K562 (cell line): Measurements from ENCODE around the gene TMEM243. TPM values are rescaled to one million over a fixed set of nuclear protein-coding genes. Genes with fewer than 3 reads are reported as not detected.

Source experiments
- BHLHE40 ChIP-seq: IDR thresholded peaks from 2 replicates; pipeline ENCODE4 v1.6.1; 2011; ENCODE audit warnings: low read length, improper control_type of control experiment
- CXXC5 ChIP-seq: fragments of 250-450 bp; sonication (Bioruptor Pico); IDR thresholded peaks from 2 replicates; pipeline ENCODE4 v1.8.0; 2022; ENCODE audit warnings: inconsistent platforms, mild to moderate bottlenecking, moderate library complexity
- E2F6 ChIP-seq, 2 experiments: IDR thresholded peaks; 2 replicates each; pipeline ENCODE4 v1.6.1; 2011; ENCODE audit warnings: borderline replicate concordance in 1 of 2, control low read depth in 1 of 2, low read depth in 1 of 2, low read length in 1 of 2, mild to moderate bottlenecking in 1 of 2, mixed read lengths in 1 of 2, moderate library complexity in 1 of 2; ENCODE audit not compliant: insufficient read depth in 1 of 2, insufficient read length in 1 of 2, poor library complexity in 1 of 2, severe bottlenecking in 1 of 2; ENCODE audit errors: extremely low read depth in 1 of 2
- ELF2 ChIP-seq: fragments of 250-450 bp; sonication (Bioruptor Pico); IDR thresholded peaks from 2 replicates; pipeline ENCODE4 v1.5.0; 2021; ENCODE audit warnings: mild to moderate bottlenecking
- ETV6 ChIP-seq, 3 experiments: fragments of 150-350 bp in 1 of 3; sonication (generic) in 1 of 3; formaldehyde crosslinking in 1 of 3; IDR thresholded peaks; 2 replicates each; pipeline versions ENCODE4 v1.6.1 to v1.8.0; 2014 to 2022; ENCODE audit warnings: borderline replicate concordance in 2 of 3, low read depth in 2 of 3, antibody characterized with exemption in 1 of 3, low read length in 1 of 3, mild to moderate bottlenecking in 1 of 3, missing genetic modification reagents in 1 of 3
- GABPA ChIP-seq: fragments of 200-800 bp; sonication (Bioruptor generic); conservative IDR thresholded peaks from 2 replicates; pipeline ENCODE4 v1.6.1; 2016; ENCODE audit warnings: low read depth, missing genetic modification characterization, missing compliant biosample characterization
- HES1 ChIP-seq: fragments of 450-650 bp; IDR thresholded peaks from 2 replicates; pipeline ENCODE4 v1.6.1; 2016; ENCODE audit warnings: low read depth, mild to moderate bottlenecking, moderate library complexity
- JUND ChIP-seq, 2 experiments: IDR thresholded peaks; 2 replicates in 1 of 2; 3 replicates in 1 of 2; pipeline ENCODE4 v1.6.1; 2011; ENCODE audit warnings: borderline replicate concordance in 2 of 2, low read depth in 2 of 2, low read length in 2 of 2, improper control_type of control experiment in 1 of 2, missing biosample characterization in 1 of 2, missing genetic modification characterization in 1 of 2, missing genetic modification reagents in 1 of 2
- MNT ChIP-seq, 2 experiments: fragments of 450-650 bp; conservative IDR thresholded peaks; 2 replicates each; pipeline ENCODE4 v1.6.1; 2017; ENCODE audit warnings: mild to moderate bottlenecking in 2 of 2, moderate library complexity in 2 of 2
- SOX6 ChIP-seq: fragments of 450-650 bp; IDR thresholded peaks from 2 replicates; pipeline ENCODE4 v1.6.1; 2014; ENCODE audit warnings: mild to moderate bottlenecking
- TBL1XR1 ChIP-seq, 2 experiments: IDR thresholded peaks; 2 replicates each; pipeline ENCODE4 v1.6.1; 2012; ENCODE audit warnings: improper control_type of control experiment in 2 of 2, low read length in 2 of 2, mild to moderate bottlenecking in 1 of 2
- THRAP3 ChIP-seq: fragments of 450-650 bp; IDR thresholded peaks from 2 replicates; pipeline ENCODE4 v1.6.1; 2016; ENCODE audit warnings: mild to moderate bottlenecking, inconsistent platforms, borderline replicate concordance
- VEZF1 ChIP-seq: fragments of 200-800 bp; sonication (Bioruptor generic); IDR thresholded peaks from 2 replicates; pipeline ENCODE4 v1.6.1; 2017; ENCODE audit warnings: missing genetic modification characterization, missing compliant biosample characterization
- ZBTB7A ChIP-seq: IDR thresholded peaks from 2 replicates; pipeline ENCODE4 v1.6.1; 2011; ENCODE audit warnings: low read depth, mild to moderate bottlenecking, low read length, moderate library complexity, borderline replicate concordance; ENCODE audit not compliant: control insufficient read depth
- ZMIZ1 ChIP-seq, 2 experiments: fragments of 150-350 bp in 1 of 2; IDR thresholded peaks; 2 replicates each; pipeline ENCODE4 v1.6.1; 2012 to 2016; ENCODE audit warnings: low read depth in 2 of 2, low read length in 2 of 2, mild to moderate bottlenecking in 1 of 2, moderate library complexity in 1 of 2
- polyA plus RNA-seq, 8 experiments: library from polyadenylated mRNA; depleted of rRNA in 4 of 8; stranded (reverse) in 5 of 8; unstranded in 3 of 8; fragments of >200 nt; fragmentation: Nextera tagmentation in 2 of 8; fragmentation: Illumina TruSeq in 1 of 8; extraction: Ambion mirVana in 2 of 8; extraction: Trizol in 1 of 8; gene quantifications; 2 replicates each; pipeline versions ENCODE4 v1.2.1 to v1.2.3, GENCODE V29; 2011 to 2014; ENCODE audit warnings: inconsistent platforms in 1 of 8, missing spikeins in 1 of 8
- total RNA-seq, 7 experiments: library from RNA; depleted of rRNA in 6 of 7; stranded (reverse); fragments of >200 nt in 6 of 7; fragmentation: Illumina TruSeq in 2 of 7; extraction: Trizol in 2 of 7; gene quantifications; 2 replicates each; pipeline versions ENCODE4 v1.2.1 to v1.2.3, GENCODE V29; 2011 to 2021; ENCODE audit warnings: low replicate concordance in 1 of 7

TMEM243 gene
- total and polyA plus RNA-seq, 9 of the 15 experiments (the other 6 are each of a cell fraction or from before 2014, with no cell fraction given) = 3.9 to 8.6 (median 6.1) TPM

- TF ChIP-seq ZMIZ1 (IDR thresholded peaks at IDR 0.05; ENCODE audit: low read depth in 2 of 2, low read length in 2 of 2) = 0 out of 4 replicates have a peak, but pooled peaks of 1 of the 2 experiments have one; percentile 9
- peak; percentile 68 for TF ChIP-seq HES1
- TF ChIP-seq ELF2 (CRISPR knock-in tag) = peak; percentile 71; the same call in 1 of the 2 replicates
- peak; percentile 54 to 89 for TF ChIP-seq E2F6 (IDR thresholded peaks at IDR 0.05; ENCODE audit: borderline replicate concordance in 1 of 2, extremely low read depth in 1 of 2, insufficient read depth in 1 of 2, insufficient read length in 1 of 2, low read depth in 1 of 2, low read length in 1 of 2, poor library complexity in 1 of 2, severe bottlenecking in 1 of 2)
- TF ChIP-seq SOX6 = peak; percentile 22; the same call in 1 of the 2 replicates
- peak; percentile 79 to 86 for TF ChIP-seq MNT (conservative IDR thresholded peaks at IDR 0.05)
- TF ChIP-seq CXXC5 = peak; percentile 90
- TF ChIP-seq ZBTB7A = peak; percentile 59; the same call in 1 of the 2 replicates
- no peak for TF ChIP-seq JUND (IDR thresholded peaks at IDR 0.05; ENCODE audit: borderline replicate concordance, low read depth, low read length)
- TF ChIP-seq JUND (tag; IDR thresholded peaks at IDR 0.05; ENCODE audit: borderline replicate concordance, low read depth, low read length) = peak; percentile 21; the same call in 1 of the 3 replicates
- 0 out of 4 replicates have a peak, but pooled peaks of 1 of the 2 experiments have one; percentile 21 for TF ChIP-seq TBL1XR1 (IDR thresholded peaks at IDR 0.05; ENCODE audit: low read length in 2 of 2)
- TF ChIP-seq GABPA = peak; percentile 65
- peak; percentile 60 to 89; a peak in 3 of 4 replicates for TF ChIP-seq ETV6 (IDR thresholded peaks at IDR 0.05; ENCODE audit: borderline replicate concordance in 1 of 2, low read depth in 2 of 2, low read length in 1 of 2)
- no peak for TF ChIP-seq ETV6 (CRISPR knock-in tag; IDR thresholded peaks at IDR 0.05; ENCODE audit: borderline replicate concordance)
- peak; percentile 46; the same call in 1 of the 2 replicates for TF ChIP-seq BHLHE40
- peak; percentile 60 for TF ChIP-seq VEZF1 (CRISPR knock-in tag)
- no peak for TF ChIP-seq THRAP3
These were observed at the start of gene TMEM243 (continued) for GRCh38 chr7:87219545-87220025.
